Choroid plexus epithelial cell (primary cell): ENCODE measurements around the gene SUMO4.
"Not testable (repeated sequence)": the region's sequence is repeated elsewhere in the genome, so short reads cannot be mapped to it uniquely, and the experiment has no call there.

ENCODE experiments used
- DNase-seq: peaks from one replicate; pipeline ENCODE4 v3.0.0-alpha.2; 2010; ENCODE audit warnings: low read depth
- H3K4me3 ChIP-seq: 2 replicates; pipeline ENCODE4 v1.5.1; 2011; ENCODE audit warnings: low read depth, mild to moderate bottlenecking, control low read depth, low read length, moderate library complexity
- CTCF ChIP-seq: conservative IDR thresholded peaks from 2 replicates; pipeline ENCODE4 v1.5.1; 2011; ENCODE audit warnings: low read depth, mild to moderate bottlenecking, control low read depth, inconsistent platforms, low read length, moderate library complexity

Gene SUMO4

GRCh38 chr6:149437212-149437611 lies 37.1 kb downstream of the SUMO4 start:
- DNase-seq, result no peak
- H3K4me3 ChIP-seq, result no peak overlapping the region
- TF ChIP-seq CTCF, result no peak

DNA sequence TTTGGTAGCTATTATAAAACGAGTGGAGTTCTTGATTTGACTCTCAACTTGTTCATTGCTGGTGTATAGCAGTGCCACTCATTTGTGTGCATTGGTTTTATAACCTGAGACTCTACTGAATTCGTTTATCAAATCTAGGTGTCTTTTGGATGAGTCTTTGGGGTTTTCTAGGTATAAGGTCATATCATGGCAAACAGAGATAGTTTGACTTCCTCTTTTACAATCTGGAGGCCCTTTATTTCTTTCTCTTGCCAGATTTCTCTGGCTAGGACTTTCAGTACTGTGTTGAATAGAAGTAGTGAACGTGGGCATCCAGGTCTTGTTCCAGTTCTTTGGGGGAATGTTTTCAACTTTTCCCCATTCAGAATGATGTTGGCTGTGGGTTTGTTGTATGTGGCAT lies 38.8 kb downstream of the SUMO4 start:
- no peak for TF ChIP-seq CTCF
- no peak overlapping the region for H3K4me3 ChIP-seq
- DNase-seq, result no peak

GRCh38 chr6:149439626-149440025 lies 39.6 kb downstream of the SUMO4 start:
- H3K4me3 ChIP-seq, result no peak overlapping the region
- DNase-seq, result no peak
- no peak for TF ChIP-seq CTCF

DNA sequence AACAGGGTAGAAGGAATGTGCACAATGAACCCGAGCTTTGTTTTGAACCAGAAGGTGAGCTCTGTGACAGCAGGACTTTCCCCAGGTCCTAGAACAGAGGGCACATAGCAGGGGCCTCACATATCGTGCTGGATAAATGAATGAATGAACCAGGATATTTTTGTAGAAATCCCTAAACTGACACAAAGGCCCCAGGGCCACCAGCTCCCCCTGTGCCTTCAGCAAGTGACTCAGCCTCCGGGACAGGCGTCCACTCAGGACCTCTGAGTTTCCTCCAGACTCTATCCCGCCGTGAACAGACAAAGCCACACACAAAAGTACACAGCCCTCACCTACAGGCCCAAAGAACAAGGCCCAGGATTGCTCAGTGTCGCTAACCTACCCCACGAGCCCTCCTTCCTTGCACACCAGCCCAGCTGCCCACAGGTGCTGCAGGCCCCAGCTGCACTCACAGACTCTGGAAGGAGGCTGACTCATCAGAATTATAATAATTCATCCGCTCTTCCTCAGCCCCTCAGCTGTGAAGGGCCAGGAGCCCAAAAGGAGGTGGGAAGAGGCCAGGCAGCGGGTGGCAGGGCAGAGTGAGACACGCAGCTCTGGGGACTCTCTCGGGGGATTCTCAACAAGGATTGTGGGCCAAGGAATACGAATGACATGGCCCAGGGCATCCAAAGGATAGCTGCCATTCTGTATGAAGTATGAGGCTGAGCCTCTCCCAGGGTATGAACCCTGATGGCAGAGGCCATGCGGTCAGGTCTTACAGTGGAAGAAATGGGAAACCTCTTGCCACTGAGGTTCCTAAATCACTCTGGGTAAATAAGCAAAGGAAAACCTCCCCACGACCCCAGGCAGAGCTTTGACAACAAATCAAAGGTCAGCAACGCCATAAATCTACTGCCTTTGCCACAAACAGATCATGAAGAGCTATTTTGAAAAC lies 40.9 kb downstream of the SUMO4 start:
- H3K4me3 ChIP-seq, result no peak overlapping the region
- TF ChIP-seq CTCF, result no peak
- DNase-seq, result no peak

GRCh38 chr6:149441740-149442139 lies 41.7 kb downstream of the SUMO4 start:
- no peak for DNase-seq
- no peak overlapping the region for H3K4me3 ChIP-seq
- TF ChIP-seq CTCF, result no peak

DNA sequence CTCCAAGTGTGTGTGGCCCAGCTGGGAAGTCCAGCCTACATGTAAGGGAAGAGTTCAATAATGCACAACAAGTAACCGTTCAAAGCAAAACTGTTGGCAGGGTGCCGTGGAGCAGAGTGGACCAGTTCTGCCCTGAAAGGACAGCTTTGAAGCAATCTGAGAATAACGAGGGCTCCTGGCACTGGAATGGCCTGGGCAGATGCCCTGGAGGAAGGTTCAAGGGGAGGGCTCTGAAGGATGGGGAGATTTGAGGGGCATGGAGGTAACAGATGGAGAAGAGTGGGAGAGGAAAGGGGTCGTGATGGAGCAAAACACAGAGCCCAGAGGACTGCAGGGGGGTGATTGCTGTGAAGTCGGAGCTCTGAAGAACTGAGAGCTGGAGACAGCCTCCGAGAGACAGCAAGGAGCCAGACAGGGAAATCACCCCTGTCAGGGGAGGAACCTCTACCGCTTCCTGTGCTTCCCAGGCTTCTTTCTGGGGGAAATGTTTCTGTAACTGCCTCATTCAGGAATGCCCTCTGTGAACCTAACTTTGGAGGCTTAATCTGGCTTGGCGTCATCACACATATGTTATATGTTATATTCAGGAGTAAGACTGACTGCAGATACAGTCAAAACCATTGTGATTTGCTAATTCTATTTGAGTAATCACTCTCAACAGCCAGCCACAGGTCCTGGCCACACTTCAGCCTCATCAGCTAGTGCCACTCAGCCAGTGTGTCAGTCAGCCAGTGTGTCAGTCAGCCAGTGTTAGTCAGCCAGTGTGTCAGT lies 43.5 kb downstream of the SUMO4 start:
- peak; percentile 65 for DNase-seq
- no peak for TF ChIP-seq CTCF
- H3K4me3 ChIP-seq, result no peak overlapping the region

GRCh38 chr6:149444360-149445094 lies 44.5 kb downstream of the SUMO4 start:
- not testable (repeated sequence) for DNase-seq, H3K4me3 ChIP-seq
